Thoracic aorta (tissue), 2 donors: Measurements from ENCODE around the gene HPCAL4. TPM values are rescaled to one million over a fixed set of nuclear protein-coding genes. Genes with fewer than 3 reads are reported as not detected.

ENCODE experiments used
- ATAC-seq: fragments of 150-250 bp; one replicate; pipeline ENCODE4 v1.8.0; 2017; ENCODE audit warnings: low read depth; ENCODE audit not compliant: insufficient number of reproducible peaks, low FRiP score
- DNase-seq: peaks from one replicate; pipeline ENCODE4 v3.0.0-alpha.2; 2020; ENCODE audit warnings: low spot score
- H3K27ac ChIP-seq, 2 donors: fragments of 200-600 bp; sonication (generic); 1 replicate in 1 of 2; 2 replicates in 1 of 2; pipeline ENCODE4 v1.5.1; 2016; ENCODE audit warnings: mild to moderate bottlenecking in 2 of 2, moderate library complexity in 2 of 2
- H3K27me3 ChIP-seq: fragments of 200-600 bp; sonication (generic); replicated peaks from 2 replicates; pipeline ENCODE4 v1.6.0; 2016; ENCODE audit warnings: mild to moderate bottlenecking; ENCODE audit not compliant: insufficient read depth
- H3K36me3 ChIP-seq: fragments of 200-600 bp; sonication (generic); one replicate; pipeline ENCODE4 v1.5.1; 2016
- H3K4me1 ChIP-seq, 2 donors: fragments of 200-600 bp; sonication (generic); 1 replicate in 1 of 2; 2 replicates in 1 of 2; pipeline versions ENCODE4 v1.5.1 to v1.6.0; 2016; ENCODE audit warnings: low read depth in 2 of 2, mild to moderate bottlenecking in 1 of 2; ENCODE audit not compliant: control insufficient read depth in 1 of 2
- H3K4me3 ChIP-seq: fragments of 200-600 bp; sonication (generic); 2 replicates; pipeline ENCODE4 v1.5.1; 2016; ENCODE audit warnings: mild to moderate bottlenecking
- H3K9me3 ChIP-seq: fragments of 200-600 bp; sonication (generic); 2 replicates; pipeline ENCODE4 v1.5.1; 2016
- total RNA-seq, 2 donors: library from RNA; depleted of rRNA; stranded (reverse); fragments of >200 nt; gene quantifications; one replicate each; pipeline versions ENCODE4 v1.1.0 to v1.2.3, GENCODE V29; 2016
- TF ChIP-seq, protein P1 (sequence below): fragments of 200-600 bp; sonication (generic); IDR thresholded peaks from one replicate; pipeline ENCODE4 v1.5.1; 2019; ENCODE audit warnings: antibody characterized with exemption

The HPCAL4 gene
- total RNA-seq, 2 donors from 2014 or later = 0.35 TPM; not detected in 1

DNA sequence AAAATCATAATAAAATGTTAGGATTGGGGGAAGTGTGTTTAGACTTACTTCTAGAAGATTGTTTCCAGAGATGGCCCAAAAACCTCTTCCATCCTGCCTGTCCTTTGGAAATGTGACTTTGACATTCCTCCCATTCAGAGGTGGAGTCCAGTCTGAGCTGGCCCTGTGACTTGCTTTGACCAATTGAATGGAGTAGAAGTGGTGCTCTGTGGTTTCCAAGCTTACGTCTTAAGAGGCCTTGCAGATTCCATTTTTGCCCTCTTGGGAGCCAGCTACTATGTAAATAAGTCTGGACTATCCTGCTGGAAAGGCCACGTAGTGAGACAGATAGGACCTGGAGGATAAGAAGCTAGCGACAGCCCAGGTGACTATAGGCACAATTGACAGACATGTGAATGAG lies 18.0 kb downstream of the HPCAL4 start:
- H3K4me3 ChIP-seq = no peak overlapping the region
- no peak for ATAC-seq
- no peak for DNase-seq
- H3K9me3 ChIP-seq = no peaks in the 10 kb centered on the region
- TF ChIP-seq, protein P1, sequence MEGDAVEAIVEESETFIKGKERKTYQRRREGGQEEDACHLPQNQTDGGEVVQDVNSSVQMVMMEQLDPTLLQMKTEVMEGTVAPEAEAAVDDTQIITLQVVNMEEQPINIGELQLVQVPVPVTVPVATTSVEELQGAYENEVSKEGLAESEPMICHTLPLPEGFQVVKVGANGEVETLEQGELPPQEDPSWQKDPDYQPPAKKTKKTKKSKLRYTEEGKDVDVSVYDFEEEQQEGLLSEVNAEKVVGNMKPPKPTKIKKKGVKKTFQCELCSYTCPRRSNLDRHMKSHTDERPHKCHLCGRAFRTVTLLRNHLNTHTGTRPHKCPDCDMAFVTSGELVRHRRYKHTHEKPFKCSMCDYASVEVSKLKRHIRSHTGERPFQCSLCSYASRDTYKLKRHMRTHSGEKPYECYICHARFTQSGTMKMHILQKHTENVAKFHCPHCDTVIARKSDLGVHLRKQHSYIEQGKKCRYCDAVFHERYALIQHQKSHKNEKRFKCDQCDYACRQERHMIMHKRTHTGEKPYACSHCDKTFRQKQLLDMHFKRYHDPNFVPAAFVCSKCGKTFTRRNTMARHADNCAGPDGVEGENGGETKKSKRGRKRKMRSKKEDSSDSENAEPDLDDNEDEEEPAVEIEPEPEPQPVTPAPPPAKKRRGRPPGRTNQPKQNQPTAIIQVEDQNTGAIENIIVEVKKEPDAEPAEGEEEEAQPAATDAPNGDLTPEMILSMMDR = no peak
- H3K27ac ChIP-seq = no peak overlapping the region
- H3K4me1 ChIP-seq = peaks cover 4 to 23% of the 10 kb centered on the region in 2 donors
- no peaks in the 10 kb centered on the region for H3K27me3 ChIP-seq
- no peaks in the 10 kb centered on the region for H3K36me3 ChIP-seq

DNA sequence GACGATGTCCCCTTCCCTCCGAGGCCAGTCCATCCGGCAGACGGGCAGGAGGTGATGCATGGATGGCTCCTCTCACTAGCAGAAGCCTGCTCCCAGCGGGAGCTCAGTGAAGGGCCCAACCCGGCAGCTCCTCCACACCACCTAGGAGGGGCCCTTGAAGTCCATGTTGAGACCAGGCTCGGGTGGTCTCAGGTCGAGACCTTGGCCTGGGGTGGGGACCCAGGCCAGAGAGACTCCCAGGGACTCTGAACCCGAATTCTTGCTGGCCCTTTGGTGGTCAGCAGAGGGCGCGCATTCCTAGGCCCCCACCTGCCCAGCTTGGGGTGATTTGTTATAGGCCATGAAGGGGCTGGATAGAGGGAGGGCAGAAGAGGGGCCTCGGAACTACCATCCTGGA lies 18.7 kb downstream of the HPCAL4 start:
- DNase-seq (no peak), ATAC-seq (no peak)
- Histone ChIP-seq H3K4me1 (peaks cover 4 to 23% of the 10 kb centered on the region in 2 donors), H3K27me3 (no peaks in the 10 kb centered on the region), H3K36me3 (no peaks in the 10 kb centered on the region), H3K9me3 (no peaks in the 10 kb centered on the region), H3K27ac (no peak overlapping the region), H3K4me3 (peak overlapping the region; percentile 73)
- TF ChIP-seq, protein P1 = no peak

DNA sequence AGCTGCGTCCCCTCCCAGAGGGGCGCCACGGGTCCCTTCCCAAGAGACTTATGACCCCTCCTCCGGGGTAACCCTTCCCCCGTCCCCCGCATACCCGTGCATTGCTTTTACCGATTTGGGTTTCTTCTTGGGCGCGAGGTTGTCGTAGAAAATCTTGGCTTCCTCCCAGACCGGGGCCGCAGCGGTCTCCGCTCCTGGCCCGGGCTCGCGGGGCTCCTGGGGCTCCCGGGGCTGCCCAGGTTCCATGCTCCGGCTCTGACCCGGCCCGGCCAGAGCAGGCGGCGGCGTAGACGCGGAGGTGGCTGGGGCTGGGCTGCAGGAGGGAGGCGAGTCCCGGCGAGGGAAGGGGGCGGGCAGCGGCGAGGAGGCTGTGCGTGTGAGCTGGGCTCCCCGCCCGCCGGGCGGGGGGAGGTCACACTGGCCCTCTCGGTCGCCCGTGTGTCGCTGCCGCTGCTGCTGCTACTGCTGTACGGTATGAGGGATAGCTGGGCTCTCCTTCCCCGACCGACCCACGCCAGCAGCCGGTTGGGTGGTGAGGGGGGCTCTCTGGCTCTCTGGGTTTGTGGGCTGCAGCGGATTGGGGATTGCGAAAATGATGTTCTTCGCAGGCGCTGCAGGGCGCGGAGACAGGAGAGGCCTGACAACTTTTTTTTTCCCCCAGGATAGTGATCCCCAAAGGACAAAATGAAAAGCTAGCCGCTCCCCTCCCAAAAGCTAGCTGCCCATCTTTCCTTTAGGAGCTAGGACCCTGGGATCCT lies 19.3 kb downstream of the HPCAL4 start, which contains the start of gene NT5C1A:
TSS of gene NT5C1A (minus strand) at position 315 of the 758 bp plus-strand sequence. CDS start at position 246, 69 bp downstream.
- Histone ChIP-seq H3K4me1 (peaks cover 4 to 23% of the 10 kb centered on the region in 2 donors), H3K27ac (no peak within 1 kb of the TSS), H3K27me3 (no peaks in the 10 kb centered on the region), H3K4me3 (peak within 1 kb of the TSS; percentile 73), H3K36me3 (no peaks in the 10 kb centered on the region), H3K9me3 (no peaks in the 10 kb centered on the region)
- no peak for DNase-seq
- ATAC-seq = no peak
- TF ChIP-seq, protein P1 = no peak

DNA sequence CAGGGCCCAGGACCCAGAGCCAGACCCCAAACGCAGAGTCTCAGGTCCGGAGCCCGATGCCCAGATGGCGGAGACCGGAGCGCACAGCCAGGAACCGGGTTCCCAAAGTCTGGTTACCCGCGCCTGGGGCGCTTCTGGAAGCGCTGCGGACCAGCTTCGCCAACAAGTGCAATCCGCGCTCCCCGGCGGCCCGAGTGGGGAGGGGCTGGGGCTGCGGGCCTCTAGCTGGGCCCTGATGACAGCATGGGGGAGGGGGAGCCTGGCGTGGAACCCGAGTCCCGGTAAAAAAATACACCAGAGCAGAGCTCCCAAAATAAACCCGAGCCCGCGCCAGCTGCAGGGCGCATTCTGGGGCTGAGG lies 19.8 kb downstream of the HPCAL4 start:
- peak overlapping the region; percentile 73 for H3K4me3 ChIP-seq
- peaks cover 4 to 23% of the 10 kb centered on the region in 2 donors for H3K4me1 ChIP-seq
- H3K27me3 ChIP-seq = no peaks in the 10 kb centered on the region
- no peak overlapping the region for H3K27ac ChIP-seq
- H3K36me3 ChIP-seq = no peaks in the 10 kb centered on the region
- DNase-seq (no peak), ATAC-seq (no peak)
- TF ChIP-seq, protein P1 = no peak
- H3K9me3 ChIP-seq = no peaks in the 10 kb centered on the region

DNA sequence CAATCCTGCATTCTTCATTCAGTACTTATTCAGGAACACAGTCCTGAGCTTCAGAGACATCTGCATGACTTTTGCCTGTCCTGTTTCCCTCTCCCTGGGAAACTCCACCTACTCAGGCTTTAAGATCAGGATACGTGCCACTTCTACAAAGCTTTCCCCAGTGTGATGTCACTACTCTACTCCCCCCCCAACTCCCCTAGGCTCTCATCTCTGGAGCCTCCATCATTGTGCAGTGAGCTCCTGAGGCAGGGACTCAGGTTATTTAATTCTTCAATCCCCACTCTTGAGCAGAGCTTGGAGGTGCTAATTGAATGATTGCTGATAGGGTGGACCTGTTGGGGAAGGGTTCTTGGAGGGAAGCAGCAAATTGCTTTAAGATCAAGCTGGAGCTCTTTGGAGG lies 20.5 kb downstream of the HPCAL4 start:
- H3K27ac ChIP-seq = no peak overlapping the region
- H3K36me3 ChIP-seq = no peaks in the 10 kb centered on the region
- no peak for DNase-seq
- no peaks in the 10 kb centered on the region for H3K9me3 ChIP-seq
- peaks cover 4 to 23% of the 10 kb centered on the region in 2 donors for H3K4me1 ChIP-seq
- no peak overlapping the region for H3K4me3 ChIP-seq
- no peak for ATAC-seq
- TF ChIP-seq, protein P1 = no peak
- H3K27me3 ChIP-seq = no peaks in the 10 kb centered on the region
